ENCODE data around the gene POLR2H. TPM values are rescaled to one million over a fixed set of nuclear protein-coding genes. Genes with fewer than 3 reads are reported as not detected.

The POLR2H gene
- polyA plus RNA-seq, 1 donor (not counting 4 experiments of a cell fraction or from before 2014, with no cell fraction given): 202 TPM

GRCh38 chr3:184395320-184395660, 33.8 kb downstream of the POLR2H start:
- Histone ChIP-seq H3K27me3 (ENCODE audit: control insufficient read depth, extremely low read depth, insufficient read depth, low read length) (peaks cover 6% of the 10 kb centered on the region), H4K20me1 (ENCODE audit: control insufficient read depth, extremely low read depth, insufficient read depth, low read length) (no peaks in the 10 kb centered on the region), H3K4me1 (ENCODE audit: control insufficient read depth, extremely low read depth, insufficient read depth, low read length) (no peaks in the 10 kb centered on the region), H3K36me3 (ENCODE audit: control insufficient read depth in 2 of 2, extremely low read depth in 1 of 2, insufficient read depth in 2 of 2, low read length in 2 of 2) (no peaks in the 10 kb centered on the region), H3K9me1 (ENCODE audit: control insufficient read depth, extremely low read depth, insufficient read depth, low read length) (no peaks in the 10 kb centered on the region), H3K4me2 (ENCODE audit: control insufficient read depth, extremely low read depth, insufficient read depth, low read depth, low read length) (no peak overlapping the region), H3K27ac (ENCODE audit: control insufficient read depth, insufficient read depth, low read length) (no peak overlapping the region), H3K79me2 (ENCODE audit: control insufficient read depth, insufficient read depth, low read length) (no peaks in the 10 kb centered on the region), H2AFZ (ENCODE audit: control insufficient read depth, low read length) (no peak overlapping the region), H3K9ac (ENCODE audit: control insufficient read depth, extremely low read depth, insufficient read depth, low read length) (no peak overlapping the region), H3K4me3 (ENCODE audit: control insufficient read depth in 2 of 3, extremely low read depth in 1 of 3, insufficient read depth in 2 of 3, low read depth in 1 of 3, low read length in 3 of 3) (no peak overlapping the region), H3K9me3 (ENCODE audit: control insufficient read depth, low read depth, low read length) (no peaks in the 10 kb centered on the region)
- DNase-seq (ENCODE audit: low read depth, low spot score) (no peak), FAIRE-seq (no peak)
- dilution Hi-C loops (cut with MboI; ENCODE audit: extremely low pct_ligation_motif_present, low sequenced_read_pairs): no loop called here
- no peak for TF ChIP-seq EZH2 (IDR thresholded peaks at IDR 0.05; ENCODE audit: low read length)
- no peak for TF ChIP-seq CTCF (optimal IDR thresholded peaks at IDR 0.05 in 1 of 3, IDR thresholded peaks at IDR 0.05 in 1 of 3, conservative IDR thresholded peaks at IDR 0.05 in 1 of 3; ENCODE audit: extremely low read depth in 1 of 3, insufficient read depth in 2 of 3, low read length in 3 of 3)

GRCh38 chr3:184399410-184399809, 37.9 kb downstream of the POLR2H start:
- H4K20me1 ChIP-seq (ENCODE audit: control insufficient read depth, extremely low read depth, insufficient read depth, low read length): no peaks in the 10 kb centered on the region
- DNase-seq (ENCODE audit: low read depth, low spot score): no peak

More at GRCh38 chr3:184399410-184399809, 37.9 kb downstream of the POLR2H start:
- Histone ChIP-seq H3K9me1 (ENCODE audit: control insufficient read depth, extremely low read depth, insufficient read depth, low read length) (no peaks in the 10 kb centered on the region), H3K4me3 (ENCODE audit: control insufficient read depth in 2 of 3, extremely low read depth in 1 of 3, insufficient read depth in 2 of 3, low read depth in 1 of 3, low read length in 3 of 3) (no peak overlapping the region), H3K4me2 (ENCODE audit: control insufficient read depth, extremely low read depth, insufficient read depth, low read depth, low read length) (no peak overlapping the region), H3K27me3 (ENCODE audit: control insufficient read depth, extremely low read depth, insufficient read depth, low read length) (peaks cover 16% of the 10 kb centered on the region), H3K9me3 (ENCODE audit: control insufficient read depth, low read depth, low read length) (no peaks in the 10 kb centered on the region), H3K79me2 (ENCODE audit: control insufficient read depth, insufficient read depth, low read length) (no peaks in the 10 kb centered on the region), H3K9ac (ENCODE audit: control insufficient read depth, extremely low read depth, insufficient read depth, low read length) (no peak overlapping the region), H3K27ac (ENCODE audit: control insufficient read depth, insufficient read depth, low read length) (no peak overlapping the region), H3K36me3 (ENCODE audit: control insufficient read depth in 2 of 2, extremely low read depth in 1 of 2, insufficient read depth in 2 of 2, low read length in 2 of 2) (no peaks in the 10 kb centered on the region), H2AFZ (ENCODE audit: control insufficient read depth, low read length) (no peak overlapping the region), H3K4me1 (ENCODE audit: control insufficient read depth, extremely low read depth, insufficient read depth, low read length) (no peaks in the 10 kb centered on the region)
- dilution Hi-C loops (cut with MboI; ENCODE audit: extremely low pct_ligation_motif_present, low sequenced_read_pairs): no loop called here
- FAIRE-seq: no peak
- TF ChIP-seq EZH2 (IDR thresholded peaks at IDR 0.05; ENCODE audit: low read length) (no peak), CTCF (optimal IDR thresholded peaks at IDR 0.05 in 1 of 3, IDR thresholded peaks at IDR 0.05 in 1 of 3, conservative IDR thresholded peaks at IDR 0.05 in 1 of 3; ENCODE audit: extremely low read depth in 1 of 3, insufficient read depth in 2 of 3, low read length in 3 of 3) (no peak)
